H9 (cell line): ENCODE results near the gene AGK. TPM values are rescaled to one million over a fixed set of nuclear protein-coding genes. Genes with fewer than 3 reads are reported as not detected.

Experiments used
- DNase-seq: peaks from one replicate; pipeline ENCODE4 v3.0.0-alpha.2; 2017
- H2AFZ ChIP-seq: one replicate; pipeline ENCODE4 v1.6.1; 2013; ENCODE audit warnings: mild to moderate bottlenecking, low read length, control low read depth, moderate library complexity
- H2AK5ac ChIP-seq: 2 replicates; pipeline ENCODE4 v1.6.1; 2013; ENCODE audit warnings: low read length, control low read depth, mixed read lengths; ENCODE audit not compliant: insufficient read length
- H2BK120ac ChIP-seq: one replicate; pipeline ENCODE4 v1.6.1; 2013; ENCODE audit warnings: low read depth, mild to moderate bottlenecking, low read length, control low read depth, inconsistent platforms; ENCODE audit not compliant: poor library complexity, severe bottlenecking
- H2BK12ac ChIP-seq: 2 replicates; pipeline ENCODE4 v1.6.1; 2013; ENCODE audit warnings: low read length, control low read depth, mixed read lengths, low read depth; ENCODE audit not compliant: insufficient read length
- H2BK15ac ChIP-seq: 2 replicates; pipeline ENCODE4 v1.6.1; 2013; ENCODE audit warnings: low read depth, low read length, control low read depth
- H2BK20ac ChIP-seq: one replicate; pipeline ENCODE4 v1.6.1; 2013; ENCODE audit warnings: low read depth, mild to moderate bottlenecking, low read length, control low read depth, inconsistent platforms; ENCODE audit not compliant: poor library complexity, severe bottlenecking
- H2BK5ac ChIP-seq: 2 replicates; pipeline ENCODE4 v1.6.1; 2013; ENCODE audit warnings: low read length, control low read depth, mixed read lengths; ENCODE audit not compliant: insufficient read length
- H3K14ac ChIP-seq: 2 replicates; pipeline ENCODE4 v1.6.1; 2013; ENCODE audit warnings: low read length, control low read depth; ENCODE audit not compliant: insufficient read depth
- H3K18ac ChIP-seq: 2 replicates; pipeline ENCODE4 v1.6.1; 2013; ENCODE audit warnings: low read depth, mild to moderate bottlenecking, mixed read lengths, low read length, control low read depth; ENCODE audit not compliant: insufficient read length
- H3K23ac ChIP-seq: 2 replicates; pipeline ENCODE4 v1.6.1; 2013; ENCODE audit warnings: low read length, control low read depth, mixed read lengths, low read depth; ENCODE audit not compliant: insufficient read length
- H3K23me2 ChIP-seq: 2 replicates; pipeline ENCODE4 v1.6.1; 2013; ENCODE audit warnings: low read depth, mild to moderate bottlenecking, mixed read lengths, low read length, control low read depth; ENCODE audit not compliant: insufficient read length, poor library complexity, severe bottlenecking
- H3K27ac ChIP-seq: 2 replicates; pipeline ENCODE4 v1.5.1; 2013; ENCODE audit warnings: low read length, control low read depth, mixed read lengths, low read depth; ENCODE audit not compliant: insufficient read length
- H3K27me3 ChIP-seq: 2 replicates; pipeline ENCODE4 v1.6.1; 2013; ENCODE audit warnings: low read length, control low read depth, inconsistent platforms; ENCODE audit not compliant: insufficient read depth
- H3K4ac ChIP-seq: 2 replicates; pipeline ENCODE4 v1.6.1; 2013; ENCODE audit warnings: low read depth, mild to moderate bottlenecking, control low read depth, inconsistent platforms, low read length, moderate library complexity
- H3K4me1 ChIP-seq: 2 replicates; pipeline ENCODE4 v1.6.1; 2013; ENCODE audit warnings: low read length, control low read depth, inconsistent platforms; ENCODE audit not compliant: insufficient read depth
- H3K4me2 ChIP-seq: 2 replicates; pipeline ENCODE4 v1.6.1; 2013; ENCODE audit warnings: low read length, control low read depth, mixed read lengths; ENCODE audit not compliant: insufficient read length, insufficient read depth
- H3K56ac ChIP-seq: 2 replicates; pipeline ENCODE4 v1.6.1; 2013; ENCODE audit warnings: low read depth, mild to moderate bottlenecking, mixed read lengths, low read length, control low read depth; ENCODE audit not compliant: insufficient read length
- H3K79me1 ChIP-seq: 2 replicates; pipeline ENCODE4 v1.6.1; 2013; ENCODE audit warnings: low read depth, mild to moderate bottlenecking, moderate library complexity, low read length, control low read depth, inconsistent platforms; ENCODE audit not compliant: insufficient read depth, poor library complexity, severe bottlenecking
- H3K79me2 ChIP-seq: 2 replicates; pipeline ENCODE4 v1.6.1; 2013; ENCODE audit warnings: low read length, control low read depth, inconsistent platforms; ENCODE audit not compliant: insufficient read depth
- H3K9ac ChIP-seq: 2 replicates; pipeline ENCODE4 v1.6.1; 2013; ENCODE audit warnings: low read length, control low read depth, mixed read lengths; ENCODE audit not compliant: insufficient read length; ENCODE audit errors: extremely low read depth
- H3K9me3 ChIP-seq: one replicate; pipeline ENCODE4 v1.6.1; 2013; ENCODE audit warnings: low read depth, low read length, inconsistent platforms; ENCODE audit not compliant: control insufficient read depth
- H3T11ph ChIP-seq: one replicate; pipeline ENCODE4 v1.6.1; 2013; ENCODE audit warnings: mild to moderate bottlenecking, low read length, control low read depth, inconsistent platforms
- H4K20me1 ChIP-seq: one replicate; pipeline ENCODE4 v1.6.1; 2013; ENCODE audit not compliant: control insufficient read depth, insufficient read length, insufficient read depth
- H4K5ac ChIP-seq: 2 replicates; pipeline ENCODE4 v1.6.1; 2013; ENCODE audit warnings: low read depth, mild to moderate bottlenecking, mixed read lengths, low read length, control low read depth; ENCODE audit not compliant: insufficient read length
- H4K8ac ChIP-seq: replicated peaks from 2 replicates; pipeline ENCODE4 v1.6.1; 2013; ENCODE audit warnings: low read length, control low read depth, mixed read lengths, low read depth; ENCODE audit not compliant: insufficient read length
- H4K91ac ChIP-seq: 2 replicates; pipeline ENCODE4 v1.6.1; 2013; ENCODE audit warnings: low read depth, mild to moderate bottlenecking, moderate library complexity, mixed read lengths, low read length, control low read depth; ENCODE audit not compliant: insufficient read length
- H3K27ac Mint-ChIP-seq, 3 experiments: 2 replicates in 2 of 3; 3 replicates in 1 of 3; pipeline ENCODE4 v1.8.0; 2020 to 2021; ENCODE audit warnings: mixed read lengths in 3 of 3, mild to moderate bottlenecking in 1 of 3, moderate library complexity in 1 of 3
- H3K27me3 Mint-ChIP-seq: 2 replicates; pipeline ENCODE4 v1.8.0; 2021; ENCODE audit warnings: low read depth, mild to moderate bottlenecking, moderate library complexity, mixed read lengths
- H3K36me3 Mint-ChIP-seq, 3 experiments: 2 replicates in 2 of 3; 3 replicates in 1 of 3; pipeline ENCODE4 v1.8.0; 2020 to 2021; ENCODE audit warnings: low read depth in 3 of 3, mixed read lengths in 3 of 3; ENCODE audit not compliant: insufficient read depth in 1 of 3
- H3K4me1 Mint-ChIP-seq, 2 experiments: 2 replicates each; pipeline ENCODE4 v1.8.0; 2020; ENCODE audit warnings: mixed read lengths in 2 of 2
- H3K4me3 Mint-ChIP-seq, 2 experiments: 2 replicates in 1 of 2; 3 replicates in 1 of 2; pipeline ENCODE4 v1.8.0; 2020 to 2021; ENCODE audit warnings: mild to moderate bottlenecking in 2 of 2, mixed read lengths in 2 of 2, moderate library complexity in 1 of 2
- H3K9me3 Mint-ChIP-seq, 2 experiments: 2 replicates in 1 of 2; 3 replicates in 1 of 2; pipeline ENCODE4 v1.8.0; 2020; ENCODE audit warnings: mild to moderate bottlenecking in 2 of 2, mixed read lengths in 2 of 2, moderate library complexity in 1 of 2
- CTCF ChIP-seq: fragments of 200-600 bp; sonication (generic); conservative IDR thresholded peaks from 3 replicates; pipeline ENCODE4 v1.8.0; 2021; ENCODE audit warnings: antibody characterized with exemption, mild to moderate bottlenecking
- WGBS: extraction: QIAGEN DNeasy Blood & Tissue Kit; methylation state at CpG from one replicate; pipeline ENCODE4 v1.1.7; 2013; ENCODE audit warnings: missing lambda C conversion rate, low lambda C conversion rate, mixed read lengths; ENCODE audit not compliant: insufficient read length; ENCODE audit errors: extremely low coverage; 5-methylcytosine and 5-hydroxymethylcytosine counted together
- total RNA-seq: library from RNA; stranded (reverse); gene quantifications from 2 replicates; pipeline ENCODE4 v1.2.1, GENCODE V29; 2021

AGK gene
- total RNA-seq, 1 experiment from 2014 or later = 35.1 TPM

GRCh38 chr7:141630621-141631020 lies 79.4 kb downstream of the AGK start:
- Histone ChIP-seq H3K79me1 (no peaks in the 10 kb centered on the region), H2AFZ (no peak overlapping the region), H3T11ph (no peak overlapping the region), H3K4me2 (no peak overlapping the region), H2BK15ac (no peak overlapping the region), H4K20me1 (no peaks in the 10 kb centered on the region), H3K23me2 (no peaks in the 10 kb centered on the region), H3K23ac (no peak overlapping the region), H2BK20ac (no peak overlapping the region), H3K14ac (no peak overlapping the region), H4K5ac (no peak overlapping the region), H3K79me2 (no peaks in the 10 kb centered on the region), H2BK120ac (no peak overlapping the region), H2AK5ac (no peak overlapping the region), H2BK5ac (no peak overlapping the region), H2BK12ac (no peak overlapping the region), H3K27ac (no peak overlapping the region), H3K27me3 (no peaks in the 10 kb centered on the region), H3K9me3 (no peaks in the 10 kb centered on the region), H3K4me1 (no peaks in the 10 kb centered on the region), H3K9ac (no peak overlapping the region), H3K18ac (no peak overlapping the region), H4K8ac (no peak overlapping the region), H4K91ac (no peak overlapping the region), H3K56ac (no peak overlapping the region), H3K4ac (no peak overlapping the region)
- no peaks in the 10 kb centered on the region for H3K4me1 Mint-ChIP-seq
- no peaks in the 10 kb centered on the region for H3K27me3 Mint-ChIP-seq
- H3K9me3 Mint-ChIP-seq = no peaks in the 10 kb centered on the region
- TF ChIP-seq CTCF = no peak
- no CpG with 5 or more reads among the region's 4 CpGs for WGBS
- no peak for DNase-seq
- H3K27ac Mint-ChIP-seq = no peak overlapping the region
- peaks cover 1 to 4% (median 1%) of the 10 kb centered on the region in 3 experiments; a peak in 6 of 7 replicates for H3K36me3 Mint-ChIP-seq
- no peak overlapping the region for H3K4me3 Mint-ChIP-seq
